OCI-LY3 (cell line): Measurements from ENCODE around the gene CTNNA3.

Experiments used
- EZH2phosphoT487 ChIP-seq: fragments of 200-600 bp; shearing (Covaris generic); IDR thresholded peaks from 2 replicates; pipeline ENCODE4 v1.6.1; 2018; ENCODE audit warnings: antibody characterized with exemption, mixed run types, low read depth
- TF ChIP-seq, protein P1 (sequence below): fragments of 200-600, 300-600 bp; sonication (generic); IDR thresholded peaks from 2 replicates; pipeline ENCODE4 v1.5.1; 2014; ENCODE audit warnings: antibody characterized with exemption, low read length, low read depth

GRCh38 chr10:66058594-66058993, 1637.4 kb downstream of the CTNNA3 start:
- TF ChIP-seq, protein P1, sequence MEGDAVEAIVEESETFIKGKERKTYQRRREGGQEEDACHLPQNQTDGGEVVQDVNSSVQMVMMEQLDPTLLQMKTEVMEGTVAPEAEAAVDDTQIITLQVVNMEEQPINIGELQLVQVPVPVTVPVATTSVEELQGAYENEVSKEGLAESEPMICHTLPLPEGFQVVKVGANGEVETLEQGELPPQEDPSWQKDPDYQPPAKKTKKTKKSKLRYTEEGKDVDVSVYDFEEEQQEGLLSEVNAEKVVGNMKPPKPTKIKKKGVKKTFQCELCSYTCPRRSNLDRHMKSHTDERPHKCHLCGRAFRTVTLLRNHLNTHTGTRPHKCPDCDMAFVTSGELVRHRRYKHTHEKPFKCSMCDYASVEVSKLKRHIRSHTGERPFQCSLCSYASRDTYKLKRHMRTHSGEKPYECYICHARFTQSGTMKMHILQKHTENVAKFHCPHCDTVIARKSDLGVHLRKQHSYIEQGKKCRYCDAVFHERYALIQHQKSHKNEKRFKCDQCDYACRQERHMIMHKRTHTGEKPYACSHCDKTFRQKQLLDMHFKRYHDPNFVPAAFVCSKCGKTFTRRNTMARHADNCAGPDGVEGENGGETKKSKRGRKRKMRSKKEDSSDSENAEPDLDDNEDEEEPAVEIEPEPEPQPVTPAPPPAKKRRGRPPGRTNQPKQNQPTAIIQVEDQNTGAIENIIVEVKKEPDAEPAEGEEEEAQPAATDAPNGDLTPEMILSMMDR: no peak
- TF ChIP-seq EZH2phosphoT487: no peak
